GM10266 (cell line): ENCODE data around the gene BUD13.

Source experiments
- DNase-seq: peaks from one replicate; pipeline ENCODE4 v3.0.0; 2012; ENCODE audit errors: extremely low spot score
- CTCF ChIP-seq: IDR thresholded peaks from 2 replicates; pipeline ENCODE4 v1.5.1; 2012; ENCODE audit warnings: mild to moderate bottlenecking, low read depth; ENCODE audit not compliant: control insufficient read depth, insufficient read depth; ENCODE audit errors: missing control alignments

Gene BUD13

GRCh38 chr11:116800610-116801009, 27.8 kb upstream of the BUD13 start:
- no peak for TF ChIP-seq CTCF
- DNase-seq, result no peak

- DNase-seq, result no peak
- TF ChIP-seq CTCF, result no peak
Observed at GRCh38 chr11:116798368-116798767, 25.6 kb upstream of the BUD13 start.

- no peak for DNase-seq
- no peak for TF ChIP-seq CTCF
Observed at GRCh38 chr11:116797816-116798215, 25.0 kb upstream of the BUD13 start.

GRCh38 chr11:116796548-116796947, 23.8 kb upstream of the BUD13 start:
- no peak for DNase-seq
- no peak for TF ChIP-seq CTCF

- no peak for TF ChIP-seq CTCF
Observed at GRCh38 chr11:116794851-116795250, 22.1 kb upstream of the BUD13 start.

GRCh38 chr11:116793772-116794097, 20.9 kb upstream of the BUD13 start:
- TF ChIP-seq CTCF, result no peak
- no peak for DNase-seq

More at GRCh38 chr11:116794851-116795250, 22.1 kb upstream of the BUD13 start:
- no peak for DNase-seq

- TF ChIP-seq CTCF, result no peak
- no peak for DNase-seq
Observed at GRCh38 chr11:116792869-116793771, 20.3 kb upstream of the BUD13 start.
